Stimulated activated CD4-positive, alpha-beta T cell treated with anti-CD3 and anti-CD28 coated beads, Interleukin-2, amount 100 ng/mL, for 4 hours (primary cell): ENCODE data around the gene PLEKHA7.
"Not testable (repeated sequence)": the region's sequence is repeated elsewhere in the genome, so short reads cannot be mapped to it uniquely, and the experiment has no call there.

Experiments used
- DNase-seq: peaks from one replicate; pipeline ENCODE4 v3.0.0-alpha.2; 2020; ENCODE audit warnings: low read depth

PLEKHA7 gene

GRCh38 chr11:17010851-17011420 lies 3.3 kb downstream of the PLEKHA7 start:
- no peak for DNase-seq

- no peak for DNase-seq
Observed at GRCh38 chr11:17008099-17008498, 6.1 kb downstream of the PLEKHA7 start.

DNA sequence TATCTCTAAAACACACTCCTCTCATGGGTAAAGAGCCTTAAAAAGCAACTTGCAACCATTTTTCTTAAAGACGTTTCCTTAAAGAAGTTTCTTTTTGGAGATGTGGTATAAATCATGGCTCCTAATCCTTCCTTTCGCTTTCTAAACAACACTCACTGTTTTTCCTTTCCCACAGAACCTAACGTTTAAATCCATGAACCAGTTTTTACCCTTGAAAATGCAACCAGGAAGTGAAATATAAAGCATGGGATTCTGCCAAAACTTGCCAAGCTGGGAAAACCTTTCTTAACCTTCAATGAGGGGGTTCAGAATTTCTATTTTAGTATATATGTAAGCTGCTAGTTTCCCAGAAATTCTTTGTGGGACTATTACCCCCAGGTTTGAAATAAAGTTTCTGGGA lies 8.6 kb downstream of the PLEKHA7 start:
- DNase-seq, result no peak

GRCh38 chr11:17004486-17005148 lies 9.6 kb downstream of the PLEKHA7 start:
- no peak for DNase-seq

DNA sequence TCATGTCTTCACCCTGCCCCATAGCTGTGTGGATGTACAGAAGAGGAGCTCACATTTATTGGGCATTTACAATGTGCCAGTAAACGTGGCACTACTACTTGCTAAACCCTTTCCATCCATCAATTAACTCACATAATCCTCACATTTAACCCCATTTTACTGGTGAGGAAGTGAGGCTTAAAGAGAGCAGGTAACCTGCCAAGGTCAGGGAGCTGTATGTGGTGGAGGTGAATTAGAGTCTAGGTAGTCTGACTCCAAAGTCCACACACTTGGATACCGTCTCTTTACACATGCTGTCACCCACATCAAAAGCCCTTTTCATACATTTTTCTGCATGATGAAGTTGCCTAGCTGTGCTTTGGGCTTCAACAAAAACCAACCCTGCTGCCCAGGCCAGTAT lies 10.8 kb downstream of the PLEKHA7 start:
- no peak for DNase-seq

GRCh38 chr11:17002543-17002942 lies 11.7 kb downstream of the PLEKHA7 start:
- no peak for DNase-seq

DNA sequence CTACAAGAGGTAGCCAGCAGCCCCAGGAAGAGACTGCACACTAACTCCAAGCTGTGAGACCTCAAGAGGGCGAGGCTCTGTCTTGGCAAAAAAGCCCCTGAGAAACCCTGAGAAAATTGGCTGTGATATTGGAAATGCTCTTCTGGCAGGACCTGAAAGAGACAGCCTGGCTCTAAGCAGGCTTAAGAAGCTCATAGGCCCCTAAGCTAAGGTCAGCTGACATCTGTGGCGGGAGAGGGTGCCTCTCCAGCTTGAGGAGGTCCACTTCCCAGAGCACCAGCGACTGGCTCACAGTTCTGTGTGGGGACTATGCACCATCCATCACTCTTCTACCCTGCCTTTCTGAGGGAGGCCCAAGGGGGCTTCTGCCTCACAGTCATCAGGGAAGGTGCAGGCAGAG lies 12.4 kb downstream of the PLEKHA7 start:
- DNase-seq, result no peak

DNA sequence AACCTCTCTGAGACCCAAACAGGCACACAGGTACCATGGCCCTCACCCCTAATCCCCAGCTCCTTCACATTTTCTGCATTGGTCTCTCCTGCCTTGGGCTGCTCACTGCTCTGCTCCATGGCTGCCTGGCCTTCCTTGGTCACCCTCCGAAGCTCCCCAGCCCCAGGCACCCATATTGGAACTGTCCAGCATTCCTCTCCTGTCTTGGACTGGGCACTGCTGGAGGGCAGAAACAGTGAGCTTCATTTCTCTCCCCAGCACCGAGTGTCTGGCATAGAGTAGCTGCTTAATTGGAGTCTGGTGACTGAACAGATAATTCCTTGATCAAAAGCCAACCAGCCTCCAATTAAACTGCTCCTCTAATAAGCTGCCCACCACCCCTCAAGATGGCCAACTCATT lies 13.2 kb downstream of the PLEKHA7 start:
- DNase-seq, result no peak

DNA sequence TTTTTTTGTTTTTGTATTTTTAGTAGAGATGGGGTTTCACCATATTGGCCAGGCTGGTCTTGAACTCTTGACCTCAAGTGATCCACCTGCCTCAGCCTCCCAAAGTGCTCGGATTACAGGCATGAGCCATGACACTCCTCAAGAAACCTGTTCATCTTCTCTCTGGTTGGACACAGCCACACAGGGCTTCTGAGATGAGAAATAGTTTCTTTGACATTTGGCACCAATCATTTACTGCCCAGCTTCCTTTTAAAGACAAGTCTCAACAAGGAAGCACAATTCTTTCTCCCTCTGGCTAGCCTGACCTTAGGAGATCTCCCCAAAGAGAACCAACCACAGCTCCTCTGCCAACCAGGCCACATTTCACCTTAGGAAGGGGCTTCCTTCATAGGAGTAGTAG lies 14.0 kb downstream of the PLEKHA7 start:
- not testable (repeated sequence) for DNase-seq

- DNase-seq, result no peak
Observed at GRCh38 chr11:16999116-16999515, 15.1 kb downstream of the PLEKHA7 start.

DNA sequence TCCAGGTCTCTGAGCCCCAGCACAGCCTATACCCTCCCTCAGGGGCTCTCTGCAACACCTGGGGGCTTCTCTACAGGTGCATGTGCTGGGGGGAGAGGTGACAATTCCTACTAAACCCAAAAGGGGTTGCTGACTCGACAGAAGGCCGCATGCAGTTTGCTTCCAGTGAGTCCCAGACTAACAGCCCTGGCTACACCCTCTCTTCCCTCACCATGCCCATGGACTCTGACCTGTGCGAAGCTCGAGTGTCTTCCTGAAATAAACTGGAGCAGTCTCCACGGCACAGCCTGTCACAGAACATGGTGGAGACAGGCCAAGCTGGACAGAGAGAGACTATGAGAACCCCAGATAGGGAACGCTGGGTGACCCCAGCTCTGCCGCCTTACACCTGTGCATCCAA lies 16.6 kb downstream of the PLEKHA7 start:
- DNase-seq, result no peak

GRCh38 chr11:16993495-16993894 lies 20.7 kb downstream of the PLEKHA7 start:
- no peak for DNase-seq

DNA sequence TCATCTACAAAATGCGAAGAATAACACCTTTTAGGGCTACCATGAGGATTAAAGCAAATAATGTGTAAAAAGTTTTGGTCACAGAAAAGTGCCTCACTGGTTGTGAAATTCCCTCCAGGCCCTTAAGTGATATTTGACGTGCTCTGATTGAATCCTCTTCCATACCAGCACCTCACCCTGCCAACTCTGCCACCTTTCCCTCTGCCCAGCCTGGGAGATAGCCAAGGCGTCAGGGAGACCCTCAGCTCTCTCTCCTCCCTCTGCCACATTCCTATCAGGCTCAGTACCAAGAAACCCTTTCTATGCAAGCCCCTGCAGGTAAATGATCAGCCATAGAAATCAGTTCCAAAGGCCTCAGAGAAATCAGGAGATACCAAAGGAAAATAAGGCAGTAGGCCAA lies 21.4 kb downstream of the PLEKHA7 start:
- DNase-seq, result no peak

DNA sequence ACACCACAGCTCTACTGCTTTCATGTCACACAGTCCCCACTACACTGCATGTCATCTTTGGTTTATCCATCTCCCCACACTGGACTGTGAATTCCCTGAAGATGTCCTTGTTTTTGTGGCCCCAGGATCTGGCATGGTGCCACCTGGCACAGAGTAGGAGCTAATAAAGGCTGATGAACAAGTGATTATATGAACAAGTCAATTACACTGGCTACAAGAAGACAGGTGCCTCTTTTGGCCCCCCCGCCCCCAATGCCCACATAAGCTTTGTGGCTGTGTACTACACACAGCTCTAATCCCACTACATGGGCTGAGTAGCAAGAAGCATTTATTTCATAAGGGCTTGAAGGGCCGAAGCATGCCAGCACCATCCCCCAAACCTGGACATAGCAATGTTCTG lies 24.7 kb downstream of the PLEKHA7 start:
- DNase-seq, result no peak

- DNase-seq, result no peak
Observed at GRCh38 chr11:16987205-16987568, 27.0 kb downstream of the PLEKHA7 start.

DNA sequence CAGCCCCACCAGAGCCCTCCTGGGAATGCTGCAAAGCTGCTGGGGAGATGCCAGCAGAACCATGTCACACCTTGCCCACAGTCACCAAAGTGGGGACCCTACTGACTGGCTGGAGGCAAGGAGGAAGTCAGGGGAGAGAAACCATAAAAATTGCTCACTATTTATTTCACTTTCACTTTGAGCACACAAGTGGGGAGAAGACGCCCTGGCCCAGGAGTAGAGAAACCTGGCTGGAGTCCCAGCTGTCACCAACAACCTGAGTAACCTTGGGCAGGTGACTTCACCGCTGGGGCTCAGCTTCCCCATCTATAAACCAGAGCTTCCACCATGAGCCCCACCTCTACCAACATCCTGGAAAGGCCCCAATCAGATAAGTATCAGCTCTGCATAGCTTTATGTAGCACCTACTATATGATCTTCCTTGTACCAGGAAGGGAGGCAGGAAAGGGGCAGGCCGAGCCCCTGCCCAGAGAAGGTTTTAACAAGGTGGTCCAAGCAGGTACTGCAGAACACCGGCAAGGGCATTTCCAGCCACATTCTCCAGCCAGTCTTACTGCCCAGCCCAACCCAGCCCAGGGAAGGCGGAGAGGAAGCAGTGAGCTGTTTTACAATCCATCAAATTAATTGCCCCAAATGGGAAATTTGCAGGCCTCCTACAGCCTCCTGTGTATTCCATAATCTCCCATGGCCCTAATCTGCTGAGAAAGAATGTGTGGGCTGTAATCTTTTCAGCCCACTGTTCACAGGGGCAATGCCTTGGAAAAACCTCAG lies 27.6 kb downstream of the PLEKHA7 start:
- peak; percentile 18 for DNase-seq

DNA sequence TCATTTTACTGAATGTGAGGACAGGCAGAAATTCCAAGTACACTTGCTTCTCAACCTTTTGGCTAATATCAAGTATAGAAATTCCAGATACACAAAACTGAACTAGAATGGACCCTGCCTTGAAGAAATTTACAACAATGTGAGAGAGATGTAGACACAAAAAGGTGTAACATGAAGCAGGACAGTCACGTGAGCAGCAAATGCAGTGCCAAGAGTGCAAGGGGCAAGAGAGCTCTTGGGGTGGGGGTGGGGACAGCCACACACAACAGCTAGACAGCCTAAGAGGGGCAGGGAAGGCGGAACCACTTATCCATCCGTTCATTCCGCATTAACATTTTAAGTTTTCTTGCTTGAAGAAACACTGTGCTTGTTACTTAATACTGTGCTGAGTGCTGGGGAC lies 28.9 kb downstream of the PLEKHA7 start:
- DNase-seq, result no peak

DNA sequence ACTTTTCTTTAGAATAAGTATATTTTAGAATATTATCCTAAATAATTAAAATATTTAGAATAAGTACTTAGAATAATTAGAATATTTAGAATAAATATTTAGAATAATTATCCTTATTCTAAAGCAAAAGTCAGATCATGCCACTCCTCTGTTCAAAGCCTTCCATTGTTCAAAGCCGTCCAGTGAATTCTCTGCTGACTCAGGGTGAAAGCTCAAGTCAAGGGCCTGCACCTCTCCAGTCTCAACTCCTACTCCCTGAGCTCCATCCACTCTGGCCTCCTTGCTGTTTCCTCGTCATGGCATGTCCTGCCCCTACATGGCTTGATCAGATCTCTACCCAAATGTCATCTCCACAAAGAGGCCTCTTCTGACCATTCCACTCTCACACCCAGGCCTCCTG lies 30.0 kb downstream of the PLEKHA7 start:
- no peak for DNase-seq

DNA sequence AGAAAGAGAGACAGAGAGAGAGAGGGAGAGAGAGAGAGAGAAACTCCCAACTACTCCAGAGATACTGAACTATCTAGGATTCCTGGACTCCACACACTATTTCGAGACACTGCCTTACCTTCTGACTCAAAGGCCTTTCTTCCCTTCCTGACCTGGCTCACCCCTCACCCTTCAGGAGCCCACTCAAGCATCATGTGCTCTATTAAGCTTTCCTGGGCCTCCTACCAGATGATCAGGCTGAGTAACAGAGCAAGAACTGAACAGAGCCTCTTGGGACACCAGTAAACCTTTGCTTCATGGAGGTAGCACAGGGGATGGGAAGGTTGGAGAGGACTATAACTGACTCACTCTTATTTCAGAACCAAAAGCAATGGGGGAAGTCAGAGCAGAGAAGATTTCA lies 31.4 kb downstream of the PLEKHA7 start:
- no peak for DNase-seq

DNA sequence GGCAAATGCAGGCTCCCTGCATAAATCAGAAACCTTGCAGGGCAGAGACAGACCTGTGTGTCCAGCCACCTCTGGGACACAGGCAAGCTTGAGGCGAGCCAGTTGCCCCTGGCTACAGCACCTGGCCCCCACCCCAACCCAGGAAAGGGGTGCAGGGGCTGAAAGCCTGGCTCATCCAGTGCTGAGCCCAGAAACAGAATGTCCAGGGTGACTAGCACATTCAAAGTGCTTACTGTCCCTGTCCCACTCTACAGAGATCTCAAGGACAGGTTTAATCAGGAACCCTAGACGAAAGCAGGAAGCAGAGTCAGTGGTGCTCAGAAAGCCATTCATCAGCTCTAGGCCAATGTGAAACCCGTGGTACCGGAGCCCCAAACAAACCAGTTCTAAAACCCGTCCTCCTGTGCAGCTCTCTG lies 31.9 kb downstream of the PLEKHA7 start:
- no peak for DNase-seq

DNA sequence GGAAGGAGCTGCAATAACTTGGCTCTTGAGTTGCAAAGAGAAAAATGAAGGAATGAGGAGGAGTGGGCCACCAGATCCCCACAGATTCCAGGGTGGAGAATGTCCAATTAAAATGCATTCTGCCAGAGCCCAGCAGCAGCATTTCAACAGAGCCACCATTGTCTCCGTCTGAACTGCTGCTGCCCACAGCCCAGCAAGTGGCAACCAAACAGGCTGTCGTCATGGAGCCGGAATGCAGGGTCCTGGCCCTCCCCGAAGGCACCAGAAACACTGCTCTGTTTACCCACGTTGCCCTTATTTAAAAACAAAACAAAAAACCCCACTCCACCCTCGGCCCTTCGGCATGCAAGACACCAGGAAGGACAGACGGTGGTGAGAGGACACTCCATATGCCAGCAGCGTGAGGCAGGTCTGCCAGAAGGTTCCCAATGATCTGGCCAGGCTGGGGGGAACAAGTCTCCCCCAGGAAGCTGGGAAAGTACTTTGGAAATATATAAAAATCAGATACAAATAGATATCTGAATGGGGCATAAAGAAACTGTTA lies 32.5 kb downstream of the PLEKHA7 start:
- DNase-seq, result no peak

- no peak for DNase-seq
Observed at GRCh38 chr11:16979703-16980622, 34.3 kb downstream of the PLEKHA7 start.
